Liver (tissue), 3 donors: Measurements from ENCODE around the gene PDCD1.

Experiments
- EGR1 ChIP-seq, 2 donors: IDR thresholded peaks; 2 replicates each; pipeline ENCODE4 v1.6.1; 2016 to 2018; ENCODE audit warnings: antibody characterized with exemption in 2 of 2, low read depth in 2 of 2
- FOXA1 ChIP-seq: IDR thresholded peaks from 2 replicates; pipeline ENCODE4 v1.6.1; 2016; ENCODE audit warnings: antibody characterized with exemption
- HNF4G ChIP-seq: IDR thresholded peaks from 2 replicates; pipeline ENCODE4 v1.6.1; 2016; ENCODE audit warnings: antibody characterized with exemption
- RAD21 ChIP-seq, 2 donors: IDR thresholded peaks; 2 replicates each; pipeline ENCODE4 v1.6.1; 2016; ENCODE audit warnings: antibody characterized with exemption in 2 of 2, mild to moderate bottlenecking in 2 of 2
- TAF1 ChIP-seq: conservative IDR thresholded peaks from 2 replicates; pipeline ENCODE4 v1.6.1; 2016; ENCODE audit warnings: antibody characterized with exemption, mild to moderate bottlenecking
- YY1 ChIP-seq: IDR thresholded peaks from 2 replicates; pipeline ENCODE4 v1.6.1; 2016; ENCODE audit warnings: antibody characterized with exemption, mild to moderate bottlenecking
- TF ChIP-seq, protein P1 (sequence below): IDR thresholded peaks from 2 replicates; pipeline ENCODE4 v1.6.1; 2016; ENCODE audit warnings: antibody characterized with exemption
- TF ChIP-seq, protein P2 (sequence below): fragments of 150-350 bp; IDR thresholded peaks from 2 replicates; pipeline ENCODE4 v1.5.1; 2017; ENCODE audit warnings: improper control_type of control experiment, low read depth, low read length; ENCODE audit not compliant: missing input control
- TF ChIP-seq, protein P3 (sequence below): IDR thresholded peaks from 2 replicates; pipeline ENCODE4 v1.6.1; 2016; ENCODE audit warnings: antibody characterized with exemption
- donor health status: healthy.
- donor health status: healthy.

GRCh38 chr2:241903121-241904010 is 44.7 kb upstream of the PDCD1 start:
- no peak for TF ChIP-seq RAD21 (IDR thresholded peaks at IDR 0.05)
- TF ChIP-seq, protein P1, sequence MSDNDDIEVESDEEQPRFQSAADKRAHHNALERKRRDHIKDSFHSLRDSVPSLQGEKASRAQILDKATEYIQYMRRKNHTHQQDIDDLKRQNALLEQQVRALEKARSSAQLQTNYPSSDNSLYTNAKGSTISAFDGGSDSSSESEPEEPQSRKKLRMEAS, result no peak
- TF ChIP-seq, protein P2, sequence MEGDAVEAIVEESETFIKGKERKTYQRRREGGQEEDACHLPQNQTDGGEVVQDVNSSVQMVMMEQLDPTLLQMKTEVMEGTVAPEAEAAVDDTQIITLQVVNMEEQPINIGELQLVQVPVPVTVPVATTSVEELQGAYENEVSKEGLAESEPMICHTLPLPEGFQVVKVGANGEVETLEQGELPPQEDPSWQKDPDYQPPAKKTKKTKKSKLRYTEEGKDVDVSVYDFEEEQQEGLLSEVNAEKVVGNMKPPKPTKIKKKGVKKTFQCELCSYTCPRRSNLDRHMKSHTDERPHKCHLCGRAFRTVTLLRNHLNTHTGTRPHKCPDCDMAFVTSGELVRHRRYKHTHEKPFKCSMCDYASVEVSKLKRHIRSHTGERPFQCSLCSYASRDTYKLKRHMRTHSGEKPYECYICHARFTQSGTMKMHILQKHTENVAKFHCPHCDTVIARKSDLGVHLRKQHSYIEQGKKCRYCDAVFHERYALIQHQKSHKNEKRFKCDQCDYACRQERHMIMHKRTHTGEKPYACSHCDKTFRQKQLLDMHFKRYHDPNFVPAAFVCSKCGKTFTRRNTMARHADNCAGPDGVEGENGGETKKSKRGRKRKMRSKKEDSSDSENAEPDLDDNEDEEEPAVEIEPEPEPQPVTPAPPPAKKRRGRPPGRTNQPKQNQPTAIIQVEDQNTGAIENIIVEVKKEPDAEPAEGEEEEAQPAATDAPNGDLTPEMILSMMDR, result no peak
- TF ChIP-seq YY1, result no peak
- no peak for TF ChIP-seq TAF1
- TF ChIP-seq, protein P3, sequence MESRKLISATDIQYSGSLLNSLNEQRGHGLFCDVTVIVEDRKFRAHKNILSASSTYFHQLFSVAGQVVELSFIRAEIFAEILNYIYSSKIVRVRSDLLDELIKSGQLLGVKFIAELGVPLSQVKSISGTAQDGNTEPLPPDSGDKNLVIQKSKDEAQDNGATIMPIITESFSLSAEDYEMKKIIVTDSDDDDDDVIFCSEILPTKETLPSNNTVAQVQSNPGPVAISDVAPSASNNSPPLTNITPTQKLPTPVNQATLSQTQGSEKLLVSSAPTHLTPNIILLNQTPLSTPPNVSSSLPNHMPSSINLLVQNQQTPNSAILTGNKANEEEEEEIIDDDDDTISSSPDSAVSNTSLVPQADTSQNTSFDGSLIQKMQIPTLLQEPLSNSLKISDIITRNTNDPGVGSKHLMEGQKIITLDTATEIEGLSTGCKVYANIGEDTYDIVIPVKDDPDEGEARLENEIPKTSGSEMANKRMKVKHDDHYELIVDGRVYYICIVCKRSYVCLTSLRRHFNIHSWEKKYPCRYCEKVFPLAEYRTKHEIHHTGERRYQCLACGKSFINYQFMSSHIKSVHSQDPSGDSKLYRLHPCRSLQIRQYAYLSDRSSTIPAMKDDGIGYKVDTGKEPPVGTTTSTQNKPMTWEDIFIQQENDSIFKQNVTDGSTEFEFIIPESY, result no peak
- no peak for TF ChIP-seq HNF4G
- TF ChIP-seq FOXA1, result no peak
- no peak for TF ChIP-seq EGR1 (IDR thresholded peaks at IDR 0.05; ENCODE audit: low read depth in 2 of 2)
